Inferior parietal cortex (tissue), 1 donor: ENCODE results near the gene PTPRN2.
A peak's percentile ranks its signal among the peaks of the same experiment; 100 is the strongest.
"Not testable (repeated sequence)": the region's sequence is repeated elsewhere in the genome, so short reads cannot be mapped to it uniquely, and the experiment has no call there.

ENCODE experiments used
- DNase-seq: peaks from one replicate; pipeline ENCODE4 v3.0.0-alpha.2; 2016; ENCODE audit errors: extremely low spot score

Gene PTPRN2

GRCh38 chr7:158468181-158468580 lies 119.4 kb downstream of the PTPRN2 start:
- DNase-seq = no peak

- no peak for DNase-seq
Measured at GRCh38 chr7:158467562-158467961, 120.1 kb downstream of the PTPRN2 start.

- DNase-seq = no peak
Measured at GRCh38 chr7:158463317-158463716, 124.3 kb downstream of the PTPRN2 start.

GRCh38 chr7:158461824-158462223 lies 125.8 kb downstream of the PTPRN2 start:
- DNase-seq = no peak

- DNase-seq = peak; percentile 56
Measured at GRCh38 chr7:158460665-158461064, 127.0 kb downstream of the PTPRN2 start.

GRCh38 chr7:158458716-158459282 lies 128.8 kb downstream of the PTPRN2 start:
- no peak for DNase-seq

- no peak for DNase-seq
Measured at GRCh38 chr7:158458096-158458495, 129.5 kb downstream of the PTPRN2 start.

GRCh38 chr7:158457586-158457985 lies 130.0 kb downstream of the PTPRN2 start:
- not testable (repeated sequence) for DNase-seq

- DNase-seq = no peak
Measured at GRCh38 chr7:158454631-158455030, 133.0 kb downstream of the PTPRN2 start.

- DNase-seq = no peak
Measured at GRCh38 chr7:158453663-158454062, 134.0 kb downstream of the PTPRN2 start.

- DNase-seq = no peak
Measured at GRCh38 chr7:158452331-158452730, 135.3 kb downstream of the PTPRN2 start.

GRCh38 chr7:158450476-158451124 lies 137.0 kb downstream of the PTPRN2 start:
- no peak for DNase-seq

- DNase-seq = no peak
Measured at GRCh38 chr7:158449942-158450341, 137.7 kb downstream of the PTPRN2 start.

GRCh38 chr7:158449266-158449665 lies 138.4 kb downstream of the PTPRN2 start:
- DNase-seq = no peak

- no peak for DNase-seq
Measured at GRCh38 chr7:158448430-158449100, 139.1 kb downstream of the PTPRN2 start.

- DNase-seq = no peak
Measured at GRCh38 chr7:158447506-158448171, 140.0 kb downstream of the PTPRN2 start.

- no peak for DNase-seq
Measured at GRCh38 chr7:158447151-158447505, 140.5 kb downstream of the PTPRN2 start.

GRCh38 chr7:158446706-158447105 lies 140.9 kb downstream of the PTPRN2 start:
- DNase-seq = no peak

- no peak for DNase-seq
Measured at GRCh38 chr7:158446281-158446680, 141.3 kb downstream of the PTPRN2 start.

- DNase-seq = no peak
Measured at GRCh38 chr7:158445421-158446175, 142.0 kb downstream of the PTPRN2 start.

GRCh38 chr7:158444501-158445420 lies 142.9 kb downstream of the PTPRN2 start:
- no peak for DNase-seq
